Left forelimb (tissue), 1 donor: ENCODE data around the gene OR2M7.
"Not testable (repeated sequence)": the region's sequence is repeated elsewhere in the genome, so short reads cannot be mapped to it uniquely, and the experiment has no call there.

Source experiments
- DNase-seq: peaks from one replicate; pipeline ENCODE4 v3.0.0-alpha.2; 2018; ENCODE audit warnings: low spot score

Gene OR2M7, protein sequence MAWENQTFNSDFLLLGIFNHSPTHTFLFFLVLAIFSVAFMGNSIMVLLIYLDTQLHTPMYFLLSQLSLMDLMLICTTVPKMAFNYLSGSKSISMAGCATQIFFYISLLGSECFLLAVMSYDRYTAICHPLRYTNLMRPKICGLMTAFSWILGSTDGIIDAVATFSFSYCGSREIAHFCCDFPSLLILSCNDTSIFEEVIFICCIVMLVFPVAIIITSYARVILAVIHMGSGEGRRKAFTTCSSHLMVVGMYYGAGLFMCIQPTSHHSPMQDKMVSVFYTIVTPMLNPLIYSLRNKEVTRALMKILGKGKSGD

DNA sequence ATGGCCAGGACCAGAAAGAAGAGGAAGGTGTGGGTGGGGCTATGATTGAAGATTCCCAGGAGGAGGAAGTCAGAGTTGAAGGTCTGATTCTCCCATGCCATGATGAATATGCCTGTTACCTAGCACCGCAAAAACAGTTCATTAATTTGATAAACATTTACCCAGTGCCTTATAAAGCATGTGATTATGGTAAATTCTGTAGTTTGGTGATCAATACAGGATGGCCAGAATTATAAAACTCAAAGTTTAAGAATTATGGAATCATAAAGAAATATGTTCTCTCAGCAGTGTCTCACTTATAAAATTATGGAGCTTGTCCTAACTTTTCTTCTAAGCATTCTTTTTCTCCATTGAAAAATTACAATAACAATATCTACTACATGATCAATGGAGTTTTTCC is at the start of gene OR2M7:
OR2M7 (minus strand) TSS at position 101 of the 400 bp plus-strand sequence; CDS start at position 101, 0 bp downstream.
- DNase-seq: no peak

DNA sequence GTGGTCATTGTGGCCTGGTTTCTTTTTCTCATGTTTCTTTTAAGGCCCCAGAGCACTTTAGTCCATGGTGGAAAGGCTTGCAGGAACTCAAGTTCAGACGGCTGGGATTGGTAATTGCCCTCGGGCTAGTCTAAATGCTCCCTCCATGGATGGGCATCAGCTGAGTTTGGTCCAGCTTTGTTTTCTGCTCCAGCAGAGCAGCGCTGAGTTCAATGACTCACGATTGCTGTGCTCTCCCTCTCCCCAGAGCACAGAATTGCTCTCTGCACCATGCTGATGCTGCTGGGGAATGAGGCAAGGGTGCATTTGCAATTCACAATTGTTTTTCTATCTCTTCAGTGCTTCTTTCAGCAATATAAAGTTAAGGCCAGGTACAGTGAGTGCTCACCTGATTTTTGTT is 49.4 kb upstream of the OR2M7 start:
- DNase-seq: no peak

DNA sequence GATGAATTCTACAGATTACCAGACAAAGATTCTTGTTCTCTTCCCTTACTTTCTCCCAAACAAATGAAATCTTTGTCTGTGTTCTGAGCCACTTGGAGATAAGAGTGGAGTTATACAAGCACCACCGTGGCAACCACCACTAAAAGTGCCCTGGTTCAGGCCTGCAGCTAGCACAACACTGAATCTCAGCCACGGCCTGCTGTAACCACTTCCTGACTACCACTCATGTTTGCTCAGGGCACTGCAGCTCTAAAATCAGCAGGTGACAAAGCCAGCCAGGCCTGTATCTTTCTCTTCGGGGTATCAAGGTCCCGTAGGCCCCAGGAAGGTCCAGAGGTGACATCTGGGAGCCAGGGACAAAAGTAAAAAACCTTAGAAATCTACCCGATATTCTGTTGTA is 48.0 kb upstream of the OR2M7 start:
- no peak for DNase-seq

DNA sequence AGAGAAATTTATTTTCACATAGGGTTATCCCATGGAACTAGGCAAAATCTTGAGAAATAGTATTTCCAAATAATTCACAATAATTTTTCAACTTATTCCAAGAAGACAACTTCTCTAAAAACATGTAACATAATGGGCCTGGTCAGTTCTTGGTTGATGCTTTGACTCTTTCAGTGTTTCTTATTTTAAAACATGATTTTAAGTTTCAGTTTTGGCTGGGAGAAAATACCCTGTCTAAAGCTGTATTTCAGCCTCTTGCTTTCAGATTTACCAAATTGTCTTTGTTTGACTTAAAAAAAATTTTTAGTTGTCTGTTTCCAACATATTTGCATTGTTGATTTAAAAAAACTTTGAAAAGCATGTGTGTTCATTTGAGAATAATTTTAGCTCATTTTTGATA is 42.2 kb upstream of the OR2M7 start:
- DNase-seq: no peak

DNA sequence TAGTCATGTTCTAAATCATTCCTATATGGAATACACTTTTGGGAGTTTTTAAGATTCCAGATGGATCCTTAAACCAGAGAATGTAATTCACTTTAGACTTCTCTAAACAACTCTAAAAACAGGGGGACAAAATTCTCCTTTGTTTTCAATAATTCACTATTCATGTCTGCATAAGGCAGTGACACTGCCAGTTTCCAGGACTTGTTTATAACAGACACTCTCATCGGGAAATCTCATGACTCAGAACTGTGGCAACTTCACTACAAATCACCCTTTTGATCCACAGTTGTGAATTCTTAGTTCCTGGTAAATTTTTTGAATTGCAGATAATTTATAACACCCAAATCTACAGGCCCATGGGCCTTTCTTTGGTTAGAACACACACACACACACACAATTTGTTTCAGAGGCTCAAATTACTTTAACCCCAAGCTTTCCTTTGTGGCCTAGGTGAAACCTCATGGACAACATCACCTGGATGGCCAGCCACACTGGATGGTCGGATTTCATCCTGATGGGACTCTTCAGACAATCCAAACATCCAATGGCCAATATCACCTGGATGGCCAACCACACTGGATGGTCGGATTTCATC is 36.9 kb upstream of the OR2M7 start, which contains the start of gene OR2T4:
OR2T4 (plus strand) TSS at position 545 of the 595 bp plus-strand sequence; CDS start at position 545, 0 bp downstream.
- DNase-seq: no peak

DNA sequence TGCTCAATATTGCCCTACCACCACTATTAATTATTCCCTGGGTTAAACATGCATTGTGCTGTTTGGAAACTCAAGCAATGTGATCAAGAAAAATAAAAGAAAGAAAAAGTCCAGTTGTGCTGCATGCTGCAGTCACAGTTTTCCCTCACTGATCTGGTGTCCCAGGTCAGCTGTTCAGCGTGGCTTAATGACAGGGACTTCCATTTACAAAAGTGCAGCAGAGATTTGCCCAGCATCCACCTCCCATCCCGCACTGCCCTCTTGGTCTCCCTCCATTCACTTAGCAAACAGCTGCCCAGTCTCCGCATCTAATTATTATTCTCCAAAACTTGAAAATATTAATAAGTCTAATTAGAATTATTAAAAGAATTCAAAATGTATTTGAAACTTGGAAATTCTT is 35.0 kb upstream of the OR2M7 start:
- no peak for DNase-seq

DNA sequence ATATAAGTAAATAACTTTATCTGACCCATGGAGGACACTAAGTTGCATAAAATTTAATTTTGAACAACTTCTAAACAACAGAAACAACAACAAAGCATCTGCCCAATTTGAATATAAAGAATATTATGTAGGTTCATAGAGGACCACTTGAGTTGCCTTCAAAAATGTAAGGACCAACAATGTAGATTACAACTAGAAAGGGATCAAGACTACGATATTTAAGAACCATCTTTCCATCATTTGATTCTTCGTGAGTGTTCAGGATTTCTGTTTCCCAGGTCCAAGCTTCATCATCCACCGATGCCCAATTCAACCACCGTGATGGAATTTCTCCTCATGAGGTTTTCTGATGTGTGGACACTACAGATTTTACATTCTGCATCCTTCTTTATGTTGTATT is 24.1 kb upstream of the OR2M7 start, which contains the start of gene OR14C36:
OR14C36 (plus strand) TSS at position 301 of the 400 bp plus-strand sequence; CDS start at position 301, 0 bp downstream.
- DNase-seq: no peak

DNA sequence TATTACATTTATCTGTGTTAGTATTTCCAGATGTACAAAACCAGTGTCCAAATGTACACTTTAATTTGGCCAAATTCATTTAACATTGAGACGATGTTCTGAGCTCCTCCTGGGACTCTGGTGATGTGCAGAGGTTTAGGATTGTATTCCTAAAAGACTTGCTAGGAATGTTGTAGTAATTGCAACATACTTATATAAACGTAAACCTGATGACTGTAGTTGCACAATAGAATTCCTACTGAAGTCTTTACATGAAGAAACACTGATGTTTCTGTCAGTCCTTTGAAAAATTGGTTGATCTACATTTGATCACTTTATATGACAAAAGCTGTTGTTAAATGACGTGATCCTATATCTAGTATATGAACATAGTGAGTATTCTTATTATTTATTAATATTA is 19.1 kb upstream of the OR2M7 start:
- DNase-seq: no peak

DNA sequence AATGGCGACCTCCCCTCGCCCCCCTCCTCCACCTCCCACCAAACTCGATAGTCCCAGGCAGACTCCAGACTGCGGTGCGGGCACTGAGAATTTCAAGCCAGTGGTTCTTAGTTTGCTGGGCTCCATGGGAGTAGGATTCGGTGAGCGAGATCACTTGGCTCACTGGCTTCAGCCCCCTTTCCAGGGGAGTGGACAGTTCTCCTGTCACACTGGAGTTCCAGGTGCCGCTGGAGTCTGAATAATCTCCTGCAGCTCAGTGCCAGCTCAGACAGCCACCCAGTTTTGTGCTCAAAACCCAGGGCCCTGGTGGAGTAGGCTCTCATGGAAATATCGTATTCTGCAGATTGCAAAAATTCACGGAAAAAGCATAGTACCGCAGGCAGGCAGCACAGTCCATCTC is 7.6 kb downstream of the OR2M7 start:
- DNase-seq: no peak

DNA sequence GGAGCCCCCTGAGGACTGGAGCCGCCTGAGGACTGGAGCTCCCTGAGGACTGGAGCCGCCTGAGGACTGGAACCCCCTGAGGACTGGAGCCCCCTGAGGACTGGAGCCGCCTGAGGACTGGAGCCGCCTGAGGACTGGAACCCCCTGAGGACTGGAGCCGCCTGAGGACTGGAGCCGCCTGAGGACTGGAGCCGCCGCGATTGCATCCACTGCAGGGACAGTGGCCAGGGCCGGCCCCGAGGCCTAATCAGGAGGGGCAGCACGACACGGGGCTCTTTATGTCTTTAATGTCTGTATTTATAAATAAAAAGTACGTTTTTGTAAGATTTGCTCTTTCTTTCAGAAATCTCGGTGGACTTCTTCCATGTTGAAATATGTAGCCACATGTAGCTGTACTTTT is 17.6 kb downstream of the OR2M7 start:
- DNase-seq: not testable (repeated sequence)

DNA sequence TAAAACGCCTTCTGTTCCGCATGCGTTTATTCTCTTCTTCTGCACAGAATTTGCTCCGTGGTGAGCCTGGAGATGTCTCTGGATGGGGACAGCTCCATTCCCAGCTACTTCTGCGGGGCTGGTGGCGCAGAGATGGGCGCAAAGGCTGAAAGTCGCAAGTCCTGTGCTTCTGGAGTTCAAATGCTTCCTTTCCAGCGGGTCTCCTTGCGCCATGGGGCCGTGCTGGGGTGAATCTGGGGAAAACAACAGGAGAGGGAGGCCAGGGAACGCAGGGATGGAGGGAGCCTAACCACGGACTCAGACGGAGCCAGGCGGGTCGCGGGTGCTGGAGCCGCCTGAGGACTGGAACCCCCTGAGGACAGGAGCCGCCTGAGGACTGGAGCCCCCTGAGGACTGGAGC is 18.3 kb downstream of the OR2M7 start:
- no peak for DNase-seq

DNA sequence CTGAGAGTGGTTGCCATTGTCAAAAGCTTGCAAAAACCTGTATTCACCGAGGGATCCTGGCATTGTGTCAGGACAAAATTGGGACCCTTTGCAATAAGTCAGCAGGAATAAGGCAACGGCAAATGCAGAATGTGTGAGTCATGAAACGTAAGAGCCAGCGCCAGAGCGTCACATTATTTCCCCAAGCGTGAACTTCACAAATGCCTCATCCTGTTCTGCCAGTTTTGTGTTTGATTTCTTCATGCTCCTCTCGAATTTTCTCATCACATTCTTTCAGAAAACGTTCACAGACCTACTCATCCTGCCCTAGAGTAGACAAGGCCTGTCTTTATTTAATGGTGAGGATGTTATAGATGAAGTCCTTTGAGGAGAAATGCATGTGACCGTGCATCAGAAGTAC is 18.7 kb downstream of the OR2M7 start:
- DNase-seq: not testable (repeated sequence)

DNA sequence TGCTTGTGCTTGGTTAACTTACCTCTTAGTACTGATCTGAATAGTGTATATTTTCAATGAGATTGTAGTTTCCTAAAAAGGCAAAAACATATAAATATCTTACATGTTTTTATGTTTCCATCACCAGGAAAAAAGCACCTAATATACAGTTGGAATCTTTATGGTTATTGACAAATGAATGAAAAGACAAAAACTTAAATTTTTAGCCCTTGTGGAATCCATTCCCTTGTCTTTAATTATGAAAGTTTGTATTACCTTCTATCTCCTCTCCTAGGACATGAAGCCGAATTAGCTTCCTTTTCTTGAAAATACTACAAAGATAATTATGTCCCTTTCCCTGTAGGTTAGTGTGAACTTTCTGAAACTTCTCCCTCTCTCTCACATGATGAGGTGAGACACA is 21.0 kb downstream of the OR2M7 start, which contains the start of gene OR2T12:
OR2T12 (minus strand) TSS at position 101 of the 400 bp plus-strand sequence. CDS start 7,846 bp downstream, outside the sequence.
- no peak for DNase-seq

DNA sequence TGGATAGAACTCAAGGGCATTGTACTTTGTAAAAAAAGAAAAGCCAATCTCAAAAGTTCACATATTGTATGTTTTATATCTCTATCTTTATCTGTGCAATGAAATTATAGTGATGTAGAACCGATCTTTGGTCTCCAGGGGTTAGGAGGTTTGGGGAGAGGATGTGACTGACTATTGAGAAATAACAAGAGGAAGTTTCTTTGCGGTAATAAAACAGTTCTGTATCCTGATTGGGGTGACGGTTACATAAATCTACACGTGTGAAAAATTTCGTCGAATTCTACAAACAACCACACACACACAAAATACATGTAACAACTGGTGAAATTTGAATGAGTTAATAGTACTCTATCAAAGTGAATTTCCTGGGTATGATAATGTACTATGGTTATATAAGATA is 36.0 kb downstream of the OR2M7 start:
- DNase-seq: no peak

DNA sequence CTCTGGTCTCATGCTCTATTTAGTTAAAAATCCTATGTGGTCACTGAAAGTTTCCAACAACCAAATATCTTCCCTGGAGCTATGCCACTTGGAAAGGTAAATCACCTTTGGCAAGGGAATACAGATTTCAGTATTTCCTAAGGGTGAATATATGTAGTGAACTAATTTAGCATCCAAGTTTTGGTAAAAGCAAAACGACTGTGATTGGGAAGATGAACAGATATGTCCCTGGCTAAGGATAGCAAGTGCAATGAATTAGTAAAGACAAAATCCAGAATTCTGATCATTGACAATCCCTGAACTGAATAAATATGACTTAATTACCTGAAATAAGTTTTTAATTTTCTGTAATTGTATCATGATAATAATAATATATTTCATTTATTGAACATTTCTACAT is 46.5 kb downstream of the OR2M7 start, which contains the start of gene OR2T33:
OR2T33 (minus strand) TSS at position 101 of the 400 bp plus-strand sequence. CDS start 4,162 bp downstream, outside the sequence.
- DNase-seq: no peak
